ENCODE data around the gene OR2S2. TPM values are rescaled to one million over a fixed set of nuclear protein-coding genes. Genes with fewer than 3 reads are reported as not detected.

The OR2S2 gene
- total RNA-seq, 1 donor from 2014 or later: not detected

DNA sequence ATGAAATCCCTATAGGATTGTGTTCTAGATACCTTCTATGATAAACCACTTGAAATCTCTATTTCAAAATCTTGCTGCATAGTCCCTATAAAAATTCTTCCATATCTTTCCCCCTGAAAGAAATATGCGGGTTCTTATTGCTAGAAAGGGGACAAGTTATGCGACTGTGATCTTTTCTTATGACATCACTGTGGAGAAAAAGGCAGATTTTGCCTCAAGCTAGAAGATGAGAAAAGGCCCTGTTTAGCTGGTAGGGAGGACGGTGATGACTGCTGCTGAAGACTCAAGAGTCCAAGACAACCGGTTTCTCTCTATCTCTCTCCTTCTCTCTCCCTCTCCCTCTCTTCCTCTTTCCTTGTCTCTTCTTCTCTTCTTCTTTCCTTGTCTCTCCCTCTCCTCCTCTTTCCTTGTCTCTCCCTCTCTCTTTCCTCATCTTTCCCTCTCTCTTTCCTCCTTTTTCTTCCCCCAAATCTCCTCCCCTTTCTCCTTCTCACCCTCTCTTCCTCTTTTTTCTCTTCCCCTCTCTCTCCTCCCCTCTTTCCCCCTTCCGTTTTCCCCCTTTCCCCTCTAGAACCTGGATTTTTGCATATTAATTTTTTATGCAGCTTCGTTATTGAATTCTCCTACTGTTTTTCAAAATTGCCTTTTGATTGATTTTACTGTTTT lies 5.3 kb downstream of the OR2S2 start:
- Mint-ChIP-seq H3K27ac (no peak overlapping the region), H3K4me3 (no peak overlapping the region), H3K36me3 (ENCODE audit: low read depth) (no peaks in the 10 kb centered on the region), H3K9me3 (no peaks in the 10 kb centered on the region), H3K4me1 (no peaks in the 10 kb centered on the region), H3K27me3 (peaks cover 28% of the 10 kb centered on the region)
- POLR2A ChIA-PET: no interaction called here
- DNase-seq (no peak), ATAC-seq (ENCODE audit: low read depth) (no peak)
- intact Hi-C loops (cut with micrococcal nuclease): no loop called here
- CTCF ChIA-PET: interaction anchor here (0.7 to 2.3 kb wide), 6 partner anchors 8 to 70 kb away, joined by 3 to 13 read pairs (median 4); no protein-coding TSS in a partner anchor
- TF ChIP-seq, protein P1, sequence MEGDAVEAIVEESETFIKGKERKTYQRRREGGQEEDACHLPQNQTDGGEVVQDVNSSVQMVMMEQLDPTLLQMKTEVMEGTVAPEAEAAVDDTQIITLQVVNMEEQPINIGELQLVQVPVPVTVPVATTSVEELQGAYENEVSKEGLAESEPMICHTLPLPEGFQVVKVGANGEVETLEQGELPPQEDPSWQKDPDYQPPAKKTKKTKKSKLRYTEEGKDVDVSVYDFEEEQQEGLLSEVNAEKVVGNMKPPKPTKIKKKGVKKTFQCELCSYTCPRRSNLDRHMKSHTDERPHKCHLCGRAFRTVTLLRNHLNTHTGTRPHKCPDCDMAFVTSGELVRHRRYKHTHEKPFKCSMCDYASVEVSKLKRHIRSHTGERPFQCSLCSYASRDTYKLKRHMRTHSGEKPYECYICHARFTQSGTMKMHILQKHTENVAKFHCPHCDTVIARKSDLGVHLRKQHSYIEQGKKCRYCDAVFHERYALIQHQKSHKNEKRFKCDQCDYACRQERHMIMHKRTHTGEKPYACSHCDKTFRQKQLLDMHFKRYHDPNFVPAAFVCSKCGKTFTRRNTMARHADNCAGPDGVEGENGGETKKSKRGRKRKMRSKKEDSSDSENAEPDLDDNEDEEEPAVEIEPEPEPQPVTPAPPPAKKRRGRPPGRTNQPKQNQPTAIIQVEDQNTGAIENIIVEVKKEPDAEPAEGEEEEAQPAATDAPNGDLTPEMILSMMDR (IDR thresholded peaks at IDR 0.05): no peak

- Mint-ChIP-seq H3K4me3 (no peak overlapping the region), H3K27ac (no peak overlapping the region), H3K36me3 (ENCODE audit: low read depth) (no peaks in the 10 kb centered on the region), H3K27me3 (peaks cover 28% of the 10 kb centered on the region), H3K4me1 (no peaks in the 10 kb centered on the region), H3K9me3 (no peaks in the 10 kb centered on the region)
- POLR2A ChIA-PET: no interaction called here
- no peak for DNase-seq
- intact Hi-C loops (cut with micrococcal nuclease): no loop called here
- CTCF ChIA-PET: interaction anchor here (1.5 to 2.3 kb wide), 2 partner anchors 56 to 71 kb away, joined by 5 to 13 read pairs; no protein-coding TSS in a partner anchor
- TF ChIP-seq, protein P1 (IDR thresholded peaks at IDR 0.05): no peak
- no peak for ATAC-seq (ENCODE audit: low read depth)
These were observed 6.2 kb downstream of the OR2S2 start for GRCh38 chr9:35951736-35952135.

GRCh38 chr9:35948901-35949318 lies 9.0 kb downstream of the OR2S2 start:
- CTCF ChIA-PET: interaction anchor here (2.1 kb wide), 1 partner anchor 10 kb away, joined by 4 read pairs; no protein-coding TSS in a partner anchor

GRCh38 chr9:35948451-35948850 lies 9.5 kb downstream of the OR2S2 start:
- CTCF ChIA-PET: interaction anchor here (2.1 kb wide), 1 partner anchor 11 kb away, joined by 4 read pairs; no protein-coding TSS in a partner anchor
- peaks cover 3% of the 10 kb centered on the region for H3K4me1 Mint-ChIP-seq
- ATAC-seq (ENCODE audit: low read depth): no peak

More at GRCh38 chr9:35948901-35949318, 9.0 kb downstream of the OR2S2 start:
- ATAC-seq (ENCODE audit: low read depth) (no peak), DNase-seq (no peak)
- POLR2A ChIA-PET: no interaction called here
- Mint-ChIP-seq H3K9me3 (no peaks in the 10 kb centered on the region), H3K27ac (no peak overlapping the region), H3K36me3 (ENCODE audit: low read depth) (no peaks in the 10 kb centered on the region), H3K27me3 (peaks cover 20% of the 10 kb centered on the region), H3K4me3 (no peak overlapping the region), H3K4me1 (peaks cover 3% of the 10 kb centered on the region)
- intact Hi-C loops (cut with micrococcal nuclease): no loop called here
- TF ChIP-seq, protein P1 (IDR thresholded peaks at IDR 0.05): no peak

More at GRCh38 chr9:35948451-35948850, 9.5 kb downstream of the OR2S2 start:
- intact Hi-C loops (cut with micrococcal nuclease): no loop called here
- no peak for DNase-seq
- Mint-ChIP-seq H3K27me3 (peaks cover 21% of the 10 kb centered on the region), H3K36me3 (ENCODE audit: low read depth) (no peaks in the 10 kb centered on the region), H3K4me3 (no peak overlapping the region), H3K9me3 (no peaks in the 10 kb centered on the region), H3K27ac (no peak overlapping the region)
- TF ChIP-seq, protein P1 (IDR thresholded peaks at IDR 0.05): no peak
- POLR2A ChIA-PET: no interaction called here
